HS-27A (cell line): ENCODE measurements around the gene FAM9C.
"Not testable (repeated sequence)": the region's sequence is repeated elsewhere in the genome, so short reads cannot be mapped to it uniquely, and the experiment has no call there.

ENCODE experiments used
- DNase-seq: peaks from one replicate; pipeline ENCODE4 v3.0.0-alpha.2; 2012; ENCODE audit warnings: low read depth, missing footprints

Gene FAM9C

GRCh38 chrX:13076176-13076961 is 31.9 kb upstream of the FAM9C start:
- no peak for DNase-seq

- no peak for DNase-seq
Measured at GRCh38 chrX:13074297-13075262, 30.2 kb upstream of the FAM9C start.

- no peak for DNase-seq
Measured at GRCh38 chrX:13069771-13070416, 25.5 kb upstream of the FAM9C start.

- DNase-seq: no peak
Measured at GRCh38 chrX:13068651-13069050, 24.2 kb upstream of the FAM9C start.

- DNase-seq: no peak
Measured at GRCh38 chrX:13067773-13068172, 23.4 kb upstream of the FAM9C start.

GRCh38 chrX:13066391-13066790 is 22.0 kb upstream of the FAM9C start:
- no peak for DNase-seq

- DNase-seq: no peak
Measured at GRCh38 chrX:13064599-13065143, 20.3 kb upstream of the FAM9C start.

- not testable (repeated sequence) for DNase-seq
Measured at GRCh38 chrX:13063124-13063523, 18.7 kb upstream of the FAM9C start.

GRCh38 chrX:13062331-13062730 is 17.9 kb upstream of the FAM9C start:
- DNase-seq: not testable (repeated sequence)

GRCh38 chrX:13061215-13061708 is 16.8 kb upstream of the FAM9C start:
- DNase-seq: not testable (repeated sequence)

- DNase-seq: peak; percentile 66
Measured at GRCh38 chrX:13059637-13060499, 15.4 kb upstream of the FAM9C start.

GRCh38 chrX:13055486-13055885 is 11.1 kb upstream of the FAM9C start:
- no peak for DNase-seq

GRCh38 chrX:13053171-13053570 is 8.8 kb upstream of the FAM9C start:
- DNase-seq: no peak

GRCh38 chrX:13051529-13052172 is 7.2 kb upstream of the FAM9C start:
- DNase-seq: no peak

- no peak for DNase-seq
Measured at GRCh38 chrX:13051167-13051528, 6.7 kb upstream of the FAM9C start.

GRCh38 chrX:13050151-13050550 is 5.7 kb upstream of the FAM9C start:
- no peak for DNase-seq

GRCh38 chrX:13048280-13048679 is 3.9 kb upstream of the FAM9C start:
- DNase-seq: no peak

GRCh38 chrX:13047759-13048158 is 3.3 kb upstream of the FAM9C start:
- no peak for DNase-seq

GRCh38 chrX:13046141-13046855 is 1.9 kb upstream of the FAM9C start:
- no peak for DNase-seq

- no peak for DNase-seq
Measured at GRCh38 chrX:13043938-13044337, 482 bp downstream of the FAM9C start.
